PC-9 (cell line): Measurements from ENCODE around the gene DAB2. TPM values are rescaled to one million over a fixed set of nuclear protein-coding genes. Genes with fewer than 3 reads are reported as not detected.

Source experiments
- BruUV-seq: library from RNA; stranded (reverse); fragments of 400-500 nt; replicated peaks from 2 replicates; lab custom pipeline; 2021; lab: Mats Ljungman, UMichigan
- CTCF ChIA-PET: fragments of 300-600 bp; sonication (Branson Sonifier 250); formaldehyde crosslinking; loops from one replicate; lab custom pipeline; 2022; ENCODE audit warnings: antibody characterized with exemption; lab: Charles Lee
- POLR2A ChIA-PET: fragments of 300-600 bp; sonication (Branson Sonifier 250); formaldehyde crosslinking; loops from one replicate; lab custom pipeline; 2022; ENCODE audit warnings: antibody characterized with exemption; ENCODE audit not compliant: unreplicated experiment; lab: Charles Lee
- DNase-seq, 2 experiments: peaks; one replicate each; pipeline versions ENCODE4 v3.0.0 to v3.0.0-alpha.2; 2015 to 2022; ENCODE audit warnings: mixed read lengths in 1 of 2
- H2AFZ ChIP-seq: fragments of 200-600 bp; sonication (generic); 2 replicates; pipeline ENCODE4 v1.8.1; 2017; ENCODE audit warnings: antibody characterized with exemption
- H3F3A ChIP-seq: fragments of 200-600 bp; sonication (generic); 2 replicates; pipeline ENCODE4 v1.8.1; 2017; ENCODE audit warnings: antibody characterized with exemption, mild to moderate bottlenecking, low read depth; ENCODE audit not compliant: insufficient read depth
- H3K27ac ChIP-seq: fragments of 200-600 bp; sonication (generic); 2 replicates; pipeline ENCODE4 v1.6.1; 2016; ENCODE audit warnings: mixed run types
- H3K27me3 ChIP-seq: fragments of 200-600 bp; sonication (generic); 2 replicates; pipeline ENCODE4 v1.6.1; 2016; ENCODE audit warnings: low read depth, mixed run types; ENCODE audit not compliant: insufficient read depth
- H3K36me3 ChIP-seq: fragments of 200-600 bp; sonication (generic); 2 replicates; pipeline ENCODE4 v1.6.1; 2016; ENCODE audit warnings: low read depth, mixed run types
- H3K4me1 ChIP-seq: fragments of 200-600 bp; sonication (generic); replicated peaks from 2 replicates; pipeline ENCODE4 v1.6.1; 2016; ENCODE audit warnings: mixed run types; ENCODE audit not compliant: insufficient read depth
- H3K4me2 ChIP-seq: fragments of 200-600 bp; sonication (generic); 2 replicates; pipeline ENCODE4 v1.6.1; 2017; ENCODE audit warnings: mixed run types
- H3K4me3 ChIP-seq: fragments of 200-600 bp; sonication (generic); 2 replicates; pipeline ENCODE4 v1.6.1; 2016; ENCODE audit warnings: mixed run types
- H3K79me2 ChIP-seq: fragments of 200-600 bp; sonication (generic); 2 replicates; pipeline ENCODE4 v1.6.1; 2017; ENCODE audit warnings: low read depth, mixed run types
- H3K9me2 ChIP-seq: fragments of 200-600 bp; sonication (generic); 2 replicates; pipeline ENCODE4 v1.8.1; 2017; ENCODE audit warnings: mild to moderate bottlenecking; ENCODE audit not compliant: insufficient read depth
- H3K9me3 ChIP-seq: fragments of 200-600 bp; sonication (generic); 2 replicates; pipeline ENCODE4 v1.8.1; 2016; ENCODE audit warnings: low read depth; ENCODE audit not compliant: insufficient read depth
- H4K20me1 ChIP-seq: fragments of 200-600 bp; sonication (generic); 2 replicates; pipeline ENCODE4 v1.8.1; 2017; ENCODE audit not compliant: insufficient read depth
- EZH2 ChIP-seq: fragments of 200-600 bp; sonication (generic); IDR thresholded peaks from 2 replicates; pipeline ENCODE4 v1.8.0; 2017; ENCODE audit warnings: antibody characterized with exemption, low read depth
- intact Hi-C: fragments of 100-400 bp; cut with micrococcal nuclease; formaldehyde crosslinking; loops from one replicate; pipeline ENCODE4 v1.10.0; 2022; ENCODE audit not compliant: unreplicated experiment
- total RNA-seq: library from RNA; stranded (reverse); gene quantifications from 2 replicates; pipeline ENCODE4 v1.2.3, GENCODE V29; 2021
- TF ChIP-seq, protein P1 (sequence below): fragments of 200-600 bp; sonication (generic); conservative IDR thresholded peaks from 2 replicates; pipeline ENCODE4 v1.6.1; 2017; ENCODE audit warnings: mixed run types, antibody characterized with exemption, mild to moderate bottlenecking, moderate library complexity

DAB2 gene
- total RNA-seq, 1 experiment from 2014 or later = 21.0 TPM

DNA sequence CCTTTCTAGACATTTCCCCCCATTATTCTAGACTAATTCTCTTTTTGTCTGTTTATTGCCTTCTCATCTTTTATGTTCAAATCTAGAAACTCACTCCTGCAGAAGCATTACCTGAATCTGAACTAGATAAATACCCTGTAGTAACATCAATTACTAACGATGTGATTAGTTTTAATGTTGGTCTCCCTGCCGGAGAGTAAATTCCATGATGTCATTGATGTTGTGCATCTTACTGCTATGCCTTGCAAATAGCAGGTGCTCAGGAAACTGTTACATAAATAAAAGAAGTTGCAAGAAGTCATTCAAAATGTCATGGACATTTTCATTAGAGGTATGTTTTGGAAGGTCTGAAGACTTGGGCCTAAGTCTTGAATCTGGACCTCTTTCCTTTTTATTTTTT is 37.5 kb downstream of the DAB2 start:
- BruUV-seq = no TSS peak
- peaks cover 7% of the 10 kb centered on the region; the same call in 1 of the 2 replicates for H3K9me2 ChIP-seq

DNA sequence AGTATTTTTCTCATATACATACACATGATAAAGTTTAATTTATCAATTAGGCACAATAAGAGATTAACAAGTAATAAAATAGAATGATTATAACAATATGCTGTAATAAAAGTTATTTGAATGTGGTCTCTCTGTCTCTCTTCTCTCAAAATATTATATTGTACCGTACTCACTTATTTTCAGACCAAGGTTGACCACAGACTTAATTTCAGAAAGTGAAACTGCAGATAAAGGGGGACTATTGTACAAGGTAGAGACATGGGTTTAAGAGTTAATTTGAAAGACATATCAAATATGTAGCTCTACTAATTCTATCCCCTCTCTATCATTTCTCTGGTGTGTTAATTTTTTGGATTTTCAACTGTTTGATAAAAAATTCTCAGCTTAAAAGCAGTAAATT is 40.5 kb downstream of the DAB2 start:
- Histone ChIP-seq H2AFZ (no peak overlapping the region), H3K9me3 (no peaks in the 10 kb centered on the region), H3K36me3 (no peaks in the 10 kb centered on the region), H3K79me2 (no peaks in the 10 kb centered on the region), H3K27ac (no peak overlapping the region), H3K9me2 (peaks cover 7% of the 10 kb centered on the region; the same call in 1 of the 2 replicates), H4K20me1 (no peaks in the 10 kb centered on the region), H3K4me3 (no peak overlapping the region), H3F3A (no peaks in the 10 kb centered on the region), H3K4me2 (no peak overlapping the region), H3K27me3 (no peaks in the 10 kb centered on the region), H3K4me1 (no peaks in the 10 kb centered on the region)
- CTCF ChIA-PET = no interaction called here
- BruUV-seq = no TSS peak
- intact Hi-C loops = no loop called here
- DNase-seq = peak in 1 of 2 experiments; percentile 4
- POLR2A ChIA-PET = no interaction called here
- TF ChIP-seq, protein P1, sequence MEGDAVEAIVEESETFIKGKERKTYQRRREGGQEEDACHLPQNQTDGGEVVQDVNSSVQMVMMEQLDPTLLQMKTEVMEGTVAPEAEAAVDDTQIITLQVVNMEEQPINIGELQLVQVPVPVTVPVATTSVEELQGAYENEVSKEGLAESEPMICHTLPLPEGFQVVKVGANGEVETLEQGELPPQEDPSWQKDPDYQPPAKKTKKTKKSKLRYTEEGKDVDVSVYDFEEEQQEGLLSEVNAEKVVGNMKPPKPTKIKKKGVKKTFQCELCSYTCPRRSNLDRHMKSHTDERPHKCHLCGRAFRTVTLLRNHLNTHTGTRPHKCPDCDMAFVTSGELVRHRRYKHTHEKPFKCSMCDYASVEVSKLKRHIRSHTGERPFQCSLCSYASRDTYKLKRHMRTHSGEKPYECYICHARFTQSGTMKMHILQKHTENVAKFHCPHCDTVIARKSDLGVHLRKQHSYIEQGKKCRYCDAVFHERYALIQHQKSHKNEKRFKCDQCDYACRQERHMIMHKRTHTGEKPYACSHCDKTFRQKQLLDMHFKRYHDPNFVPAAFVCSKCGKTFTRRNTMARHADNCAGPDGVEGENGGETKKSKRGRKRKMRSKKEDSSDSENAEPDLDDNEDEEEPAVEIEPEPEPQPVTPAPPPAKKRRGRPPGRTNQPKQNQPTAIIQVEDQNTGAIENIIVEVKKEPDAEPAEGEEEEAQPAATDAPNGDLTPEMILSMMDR = no peak
- no peak for TF ChIP-seq EZH2

More for the DNA sequence above, 37.5 kb downstream of the DAB2 start:
- peak in 1 of 2 experiments; percentile 8 for DNase-seq
- intact Hi-C loops = no loop called here
- no peak overlapping the region for H3K4me2 ChIP-seq
- ChIA-PET CTCF (no interaction called here), POLR2A (no interaction called here)
- no peaks in the 10 kb centered on the region for H3K4me1 ChIP-seq
- no peak overlapping the region for H2AFZ ChIP-seq
- no peak overlapping the region for H3K27ac ChIP-seq
- no peaks in the 10 kb centered on the region for H3K79me2 ChIP-seq
- no peak for TF ChIP-seq EZH2
- TF ChIP-seq, protein P1 = no peak
- H3K27me3 ChIP-seq = no peaks in the 10 kb centered on the region
- H3F3A ChIP-seq = no peaks in the 10 kb centered on the region
- H4K20me1 ChIP-seq = no peaks in the 10 kb centered on the region
- no peak overlapping the region for H3K4me3 ChIP-seq
- H3K36me3 ChIP-seq = no peaks in the 10 kb centered on the region
- H3K9me3 ChIP-seq = no peaks in the 10 kb centered on the region

DNA sequence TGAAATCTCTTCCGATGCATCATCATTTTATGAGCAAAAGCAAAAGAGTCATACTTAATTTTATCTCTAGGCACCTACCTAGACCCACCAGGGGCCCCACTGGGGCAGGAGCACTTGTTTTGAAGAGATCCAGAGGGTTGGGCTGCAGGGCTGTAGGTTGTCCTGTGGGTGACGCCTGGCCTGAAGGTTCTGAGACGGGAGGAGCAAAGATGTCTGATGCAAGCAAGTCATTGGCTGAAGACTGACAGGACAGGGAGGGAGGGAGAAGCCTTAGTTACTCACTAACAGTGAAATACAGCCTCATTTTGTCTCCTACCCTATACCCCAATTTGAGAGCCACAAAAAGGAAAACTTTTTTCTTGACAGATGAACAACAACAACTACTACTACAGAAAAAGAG is 43.4 kb downstream of the DAB2 start:
- no peaks in the 10 kb centered on the region for H3K79me2 ChIP-seq
- no TSS peak for BruUV-seq
- H3F3A ChIP-seq = no peaks in the 10 kb centered on the region
- no peaks in the 10 kb centered on the region for H3K4me1 ChIP-seq
- no peaks in the 10 kb centered on the region for H4K20me1 ChIP-seq
- H3K9me3 ChIP-seq = no peaks in the 10 kb centered on the region
- no peak overlapping the region for H2AFZ ChIP-seq
- no peaks in the 10 kb centered on the region for H3K36me3 ChIP-seq
- H3K4me3 ChIP-seq = no peak overlapping the region
- POLR2A ChIA-PET = no interaction called here
- no peak overlapping the region for H3K4me2 ChIP-seq
- H3K9me2 ChIP-seq = no peaks in the 10 kb centered on the region
- intact Hi-C loops = no loop called here
- H3K27ac ChIP-seq = no peak overlapping the region
- no peaks in the 10 kb centered on the region for H3K27me3 ChIP-seq
- CTCF ChIA-PET = no interaction called here
- peak in 1 of 2 experiments; percentile 23 for DNase-seq
- TF ChIP-seq, protein P1 = no peak
- TF ChIP-seq EZH2 = no peak
